Measurements from ENCODE around the gene SPI1. TPM values are rescaled to one million over a fixed set of nuclear protein-coding genes. Genes with fewer than 3 reads are reported as not detected.

SPI1 gene
- total RNA-seq, 1 donor from 2014 or later, result not detected

GRCh38 chr11:47391077-47391583 is 12.8 kb upstream of the SPI1 start:
- no peaks in the 10 kb centered on the region for H3K36me3 ChIP-seq (ENCODE audit: insufficient read depth, low read length)

GRCh38 chr11:47390422-47390760 is 12.0 kb upstream of the SPI1 start:
- no peaks in the 10 kb centered on the region for H3K9me3 Mint-ChIP-seq (ENCODE audit: unreplicated experiment)
- Histone ChIP-seq H3K4me1 (ENCODE audit: insufficient read depth, low read length) (peaks cover 6% of the 10 kb centered on the region), H3K27ac (ENCODE audit: low read depth, low read length) (no peak overlapping the region), H3K4me2 (ENCODE audit: low read length) (no peak overlapping the region), H3K27me3 (ENCODE audit: insufficient read depth, low read length) (no peaks in the 10 kb centered on the region), H3K9me3 (ENCODE audit: insufficient read depth, low read depth, low read length) (no peaks in the 10 kb centered on the region), H2AFZ (ENCODE audit: low read depth, low read length) (no peak overlapping the region), H4K20me1 (ENCODE audit: insufficient read depth, low read length) (no peaks in the 10 kb centered on the region), H3K9ac (ENCODE audit: low read length) (no peak overlapping the region), H3K36me3 (ENCODE audit: insufficient read depth, low read length) (no peaks in the 10 kb centered on the region), H3K4me3 (ENCODE audit: insufficient read depth, low read depth, low read length) (no peak overlapping the region), H3K79me2 (ENCODE audit: insufficient read depth, low read length) (no peaks in the 10 kb centered on the region)
- H3K27ac Mint-ChIP-seq (ENCODE audit: unreplicated experiment), result no peak overlapping the region
- TF ChIP-seq, protein P1, sequence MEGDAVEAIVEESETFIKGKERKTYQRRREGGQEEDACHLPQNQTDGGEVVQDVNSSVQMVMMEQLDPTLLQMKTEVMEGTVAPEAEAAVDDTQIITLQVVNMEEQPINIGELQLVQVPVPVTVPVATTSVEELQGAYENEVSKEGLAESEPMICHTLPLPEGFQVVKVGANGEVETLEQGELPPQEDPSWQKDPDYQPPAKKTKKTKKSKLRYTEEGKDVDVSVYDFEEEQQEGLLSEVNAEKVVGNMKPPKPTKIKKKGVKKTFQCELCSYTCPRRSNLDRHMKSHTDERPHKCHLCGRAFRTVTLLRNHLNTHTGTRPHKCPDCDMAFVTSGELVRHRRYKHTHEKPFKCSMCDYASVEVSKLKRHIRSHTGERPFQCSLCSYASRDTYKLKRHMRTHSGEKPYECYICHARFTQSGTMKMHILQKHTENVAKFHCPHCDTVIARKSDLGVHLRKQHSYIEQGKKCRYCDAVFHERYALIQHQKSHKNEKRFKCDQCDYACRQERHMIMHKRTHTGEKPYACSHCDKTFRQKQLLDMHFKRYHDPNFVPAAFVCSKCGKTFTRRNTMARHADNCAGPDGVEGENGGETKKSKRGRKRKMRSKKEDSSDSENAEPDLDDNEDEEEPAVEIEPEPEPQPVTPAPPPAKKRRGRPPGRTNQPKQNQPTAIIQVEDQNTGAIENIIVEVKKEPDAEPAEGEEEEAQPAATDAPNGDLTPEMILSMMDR (IDR thresholded peaks at IDR 0.05; ENCODE audit: insufficient read depth, low read depth, low read length), result no peak
- TF ChIP-seq EZH2 (IDR thresholded peaks at IDR 0.05; ENCODE audit: insufficient read depth, low read length), result no peak
- H3K27me3 Mint-ChIP-seq (ENCODE audit: low read depth, unreplicated experiment), result no peaks in the 10 kb centered on the region
- no peak for FAIRE-seq
- no peak for DNase-seq (ENCODE audit: low read depth)
- no peaks in the 10 kb centered on the region for H3K36me3 Mint-ChIP-seq (ENCODE audit: low read depth, unreplicated experiment)
- H3K4me3 Mint-ChIP-seq (ENCODE audit: unreplicated experiment), result no peak overlapping the region
- peaks cover 17% of the 10 kb centered on the region for H3K4me1 Mint-ChIP-seq (ENCODE audit: low read depth, unreplicated experiment)

More at GRCh38 chr11:47391077-47391583, 12.8 kb upstream of the SPI1 start:
- Mint-ChIP-seq H3K27me3 (ENCODE audit: low read depth, unreplicated experiment) (no peaks in the 10 kb centered on the region), H3K27ac (ENCODE audit: unreplicated experiment) (peak overlapping the region; percentile 75), H3K4me3 (ENCODE audit: unreplicated experiment) (no peak overlapping the region), H3K9me3 (ENCODE audit: unreplicated experiment) (no peaks in the 10 kb centered on the region), H3K4me1 (ENCODE audit: low read depth, unreplicated experiment) (peaks cover 17% of the 10 kb centered on the region), H3K36me3 (ENCODE audit: low read depth, unreplicated experiment) (no peaks in the 10 kb centered on the region)
- TF ChIP-seq, protein P1 (IDR thresholded peaks at IDR 0.05; ENCODE audit: insufficient read depth, low read depth, low read length), result no peak
- TF ChIP-seq EZH2 (IDR thresholded peaks at IDR 0.05; ENCODE audit: insufficient read depth, low read length), result no peak
- FAIRE-seq, result no peak
- Histone ChIP-seq H3K4me2 (ENCODE audit: low read length) (no peak overlapping the region), H3K79me2 (ENCODE audit: insufficient read depth, low read length) (no peaks in the 10 kb centered on the region), H3K27ac (ENCODE audit: low read depth, low read length) (no peak overlapping the region), H3K9me3 (ENCODE audit: insufficient read depth, low read depth, low read length) (no peaks in the 10 kb centered on the region), H3K27me3 (ENCODE audit: insufficient read depth, low read length) (no peaks in the 10 kb centered on the region), H3K4me1 (ENCODE audit: insufficient read depth, low read length) (peaks cover 6% of the 10 kb centered on the region), H3K9ac (ENCODE audit: low read length) (no peak overlapping the region), H2AFZ (ENCODE audit: low read depth, low read length) (no peak overlapping the region), H4K20me1 (ENCODE audit: insufficient read depth, low read length) (no peaks in the 10 kb centered on the region), H3K4me3 (ENCODE audit: insufficient read depth, low read depth, low read length) (no peak overlapping the region)
- DNase-seq (ENCODE audit: low read depth), result no peak

DNA sequence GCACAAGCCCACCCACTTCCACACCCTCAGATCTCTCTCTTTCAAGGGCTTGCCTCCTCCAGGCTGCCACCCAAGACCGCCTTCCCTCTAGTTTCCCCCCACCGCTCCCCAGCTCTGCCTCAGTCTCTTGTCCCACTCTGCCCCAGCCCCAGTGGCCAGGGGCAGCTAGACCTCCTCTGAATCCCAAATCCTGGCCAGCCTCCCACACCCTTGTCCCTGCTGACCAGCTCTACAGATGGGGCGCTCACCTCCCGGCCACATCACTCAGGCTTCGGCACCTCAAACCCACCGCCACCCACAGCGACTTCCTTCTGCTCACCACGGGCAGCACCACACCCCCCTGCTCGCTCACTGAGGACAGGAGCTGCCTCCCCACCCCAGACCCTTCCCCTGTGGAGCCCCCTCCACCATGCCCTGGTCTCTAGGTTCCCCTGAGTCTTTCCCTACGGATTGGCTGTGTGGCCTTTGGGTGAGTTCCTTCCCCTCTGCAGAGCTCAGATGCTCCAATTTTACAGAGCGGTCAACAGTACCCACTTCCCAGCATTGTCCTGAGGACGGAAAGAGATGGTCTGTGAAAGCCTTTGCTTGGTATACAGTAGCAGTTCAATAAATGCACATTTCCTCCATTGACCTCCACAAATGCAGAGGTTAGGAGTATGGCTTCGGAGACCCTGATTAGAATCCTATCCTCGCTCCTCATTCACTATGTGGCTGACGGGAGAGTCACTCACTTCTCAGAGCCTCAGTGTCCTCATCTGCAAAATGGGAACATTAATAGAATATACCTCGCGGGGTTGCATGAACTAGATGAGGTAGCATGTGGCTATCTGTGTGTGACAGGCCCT is 11.5 kb upstream of the SPI1 start:
- Histone ChIP-seq H3K4me3 (ENCODE audit: insufficient read depth, low read depth, low read length) (no peak overlapping the region), H3K4me1 (ENCODE audit: insufficient read depth, low read length) (peaks cover 5% of the 10 kb centered on the region), H2AFZ (ENCODE audit: low read depth, low read length) (no peak overlapping the region), H3K9me3 (ENCODE audit: insufficient read depth, low read depth, low read length) (no peaks in the 10 kb centered on the region), H3K9ac (ENCODE audit: low read length) (no peak overlapping the region), H3K4me2 (ENCODE audit: low read length) (no peak overlapping the region), H3K36me3 (ENCODE audit: insufficient read depth, low read length) (no peaks in the 10 kb centered on the region), H3K79me2 (ENCODE audit: insufficient read depth, low read length) (no peaks in the 10 kb centered on the region), H4K20me1 (ENCODE audit: insufficient read depth, low read length) (no peaks in the 10 kb centered on the region), H3K27me3 (ENCODE audit: insufficient read depth, low read length) (no peaks in the 10 kb centered on the region), H3K27ac (ENCODE audit: low read depth, low read length) (no peak overlapping the region)
- FAIRE-seq, result no peak
- Mint-ChIP-seq H3K27me3 (ENCODE audit: low read depth, unreplicated experiment) (no peaks in the 10 kb centered on the region), H3K27ac (ENCODE audit: unreplicated experiment) (no peak overlapping the region), H3K9me3 (ENCODE audit: unreplicated experiment) (no peaks in the 10 kb centered on the region), H3K4me3 (ENCODE audit: unreplicated experiment) (no peak overlapping the region), H3K36me3 (ENCODE audit: low read depth, unreplicated experiment) (no peaks in the 10 kb centered on the region), H3K4me1 (ENCODE audit: low read depth, unreplicated experiment) (peaks cover 17% of the 10 kb centered on the region)
- TF ChIP-seq, protein P1 (IDR thresholded peaks at IDR 0.05; ENCODE audit: insufficient read depth, low read depth, low read length), result no peak
- no peak for TF ChIP-seq EZH2 (IDR thresholded peaks at IDR 0.05; ENCODE audit: insufficient read depth, low read length)
- DNase-seq (ENCODE audit: low read depth), result no peak

All from astrocyte (in vitro differentiated cells and primary cell).